H9 (cell line): ENCODE data around the gene CLEC20A. TPM values are rescaled to one million over a fixed set of nuclear protein-coding genes. Genes with fewer than 3 reads are reported as not detected.
A peak's percentile ranks its signal among the peaks of the same experiment; 100 is the strongest.

ENCODE experiments used
- DNase-seq: peaks from one replicate; pipeline ENCODE4 v3.0.0-alpha.2; 2017
- H2AFZ ChIP-seq: one replicate; pipeline ENCODE4 v1.6.1; 2013; ENCODE audit warnings: mild to moderate bottlenecking, low read length, control low read depth, moderate library complexity
- H2AK5ac ChIP-seq: 2 replicates; pipeline ENCODE4 v1.6.1; 2013; ENCODE audit warnings: low read length, control low read depth, mixed read lengths; ENCODE audit not compliant: insufficient read length
- H2BK120ac ChIP-seq: one replicate; pipeline ENCODE4 v1.6.1; 2013; ENCODE audit warnings: low read depth, mild to moderate bottlenecking, low read length, control low read depth, inconsistent platforms; ENCODE audit not compliant: poor library complexity, severe bottlenecking
- H2BK12ac ChIP-seq: 2 replicates; pipeline ENCODE4 v1.6.1; 2013; ENCODE audit warnings: low read length, control low read depth, mixed read lengths, low read depth; ENCODE audit not compliant: insufficient read length
- H2BK15ac ChIP-seq: 2 replicates; pipeline ENCODE4 v1.6.1; 2013; ENCODE audit warnings: low read depth, low read length, control low read depth
- H2BK20ac ChIP-seq: one replicate; pipeline ENCODE4 v1.6.1; 2013; ENCODE audit warnings: low read depth, mild to moderate bottlenecking, low read length, control low read depth, inconsistent platforms; ENCODE audit not compliant: poor library complexity, severe bottlenecking
- H2BK5ac ChIP-seq: 2 replicates; pipeline ENCODE4 v1.6.1; 2013; ENCODE audit warnings: low read length, control low read depth, mixed read lengths; ENCODE audit not compliant: insufficient read length
- H3K14ac ChIP-seq: 2 replicates; pipeline ENCODE4 v1.6.1; 2013; ENCODE audit warnings: low read length, control low read depth; ENCODE audit not compliant: insufficient read depth
- H3K18ac ChIP-seq: 2 replicates; pipeline ENCODE4 v1.6.1; 2013; ENCODE audit warnings: low read depth, mild to moderate bottlenecking, mixed read lengths, low read length, control low read depth; ENCODE audit not compliant: insufficient read length
- H3K23ac ChIP-seq: 2 replicates; pipeline ENCODE4 v1.6.1; 2013; ENCODE audit warnings: low read length, control low read depth, mixed read lengths, low read depth; ENCODE audit not compliant: insufficient read length
- H3K23me2 ChIP-seq: 2 replicates; pipeline ENCODE4 v1.6.1; 2013; ENCODE audit warnings: low read depth, mild to moderate bottlenecking, mixed read lengths, low read length, control low read depth; ENCODE audit not compliant: insufficient read length, poor library complexity, severe bottlenecking
- H3K27ac ChIP-seq: 2 replicates; pipeline ENCODE4 v1.5.1; 2013; ENCODE audit warnings: low read length, control low read depth, mixed read lengths, low read depth; ENCODE audit not compliant: insufficient read length
- H3K27me3 ChIP-seq: 2 replicates; pipeline ENCODE4 v1.6.1; 2013; ENCODE audit warnings: low read length, control low read depth, inconsistent platforms; ENCODE audit not compliant: insufficient read depth
- H3K4ac ChIP-seq: 2 replicates; pipeline ENCODE4 v1.6.1; 2013; ENCODE audit warnings: low read depth, mild to moderate bottlenecking, control low read depth, inconsistent platforms, low read length, moderate library complexity
- H3K4me1 ChIP-seq: 2 replicates; pipeline ENCODE4 v1.6.1; 2013; ENCODE audit warnings: low read length, control low read depth, inconsistent platforms; ENCODE audit not compliant: insufficient read depth
- H3K4me2 ChIP-seq: 2 replicates; pipeline ENCODE4 v1.6.1; 2013; ENCODE audit warnings: low read length, control low read depth, mixed read lengths; ENCODE audit not compliant: insufficient read length, insufficient read depth
- H3K56ac ChIP-seq: 2 replicates; pipeline ENCODE4 v1.6.1; 2013; ENCODE audit warnings: low read depth, mild to moderate bottlenecking, mixed read lengths, low read length, control low read depth; ENCODE audit not compliant: insufficient read length
- H3K79me1 ChIP-seq: 2 replicates; pipeline ENCODE4 v1.6.1; 2013; ENCODE audit warnings: low read depth, mild to moderate bottlenecking, moderate library complexity, low read length, control low read depth, inconsistent platforms; ENCODE audit not compliant: insufficient read depth, poor library complexity, severe bottlenecking
- H3K79me2 ChIP-seq: 2 replicates; pipeline ENCODE4 v1.6.1; 2013; ENCODE audit warnings: low read length, control low read depth, inconsistent platforms; ENCODE audit not compliant: insufficient read depth
- H3K9ac ChIP-seq: 2 replicates; pipeline ENCODE4 v1.6.1; 2013; ENCODE audit warnings: low read length, control low read depth, mixed read lengths; ENCODE audit not compliant: insufficient read length; ENCODE audit errors: extremely low read depth
- H3K9me3 ChIP-seq: one replicate; pipeline ENCODE4 v1.6.1; 2013; ENCODE audit warnings: low read depth, low read length, inconsistent platforms; ENCODE audit not compliant: control insufficient read depth
- H3T11ph ChIP-seq: one replicate; pipeline ENCODE4 v1.6.1; 2013; ENCODE audit warnings: mild to moderate bottlenecking, low read length, control low read depth, inconsistent platforms
- H4K20me1 ChIP-seq: one replicate; pipeline ENCODE4 v1.6.1; 2013; ENCODE audit not compliant: control insufficient read depth, insufficient read length, insufficient read depth
- H4K5ac ChIP-seq: 2 replicates; pipeline ENCODE4 v1.6.1; 2013; ENCODE audit warnings: low read depth, mild to moderate bottlenecking, mixed read lengths, low read length, control low read depth; ENCODE audit not compliant: insufficient read length
- H4K8ac ChIP-seq: replicated peaks from 2 replicates; pipeline ENCODE4 v1.6.1; 2013; ENCODE audit warnings: low read length, control low read depth, mixed read lengths, low read depth; ENCODE audit not compliant: insufficient read length
- H4K91ac ChIP-seq: 2 replicates; pipeline ENCODE4 v1.6.1; 2013; ENCODE audit warnings: low read depth, mild to moderate bottlenecking, moderate library complexity, mixed read lengths, low read length, control low read depth; ENCODE audit not compliant: insufficient read length
- H3K27ac Mint-ChIP-seq, 3 experiments: 2 replicates in 2 of 3; 3 replicates in 1 of 3; pipeline ENCODE4 v1.8.0; 2020 to 2021; ENCODE audit warnings: mixed read lengths in 3 of 3, mild to moderate bottlenecking in 1 of 3, moderate library complexity in 1 of 3
- H3K27me3 Mint-ChIP-seq: 2 replicates; pipeline ENCODE4 v1.8.0; 2021; ENCODE audit warnings: low read depth, mild to moderate bottlenecking, moderate library complexity, mixed read lengths
- H3K36me3 Mint-ChIP-seq, 3 experiments: 2 replicates in 2 of 3; 3 replicates in 1 of 3; pipeline ENCODE4 v1.8.0; 2020 to 2021; ENCODE audit warnings: low read depth in 3 of 3, mixed read lengths in 3 of 3; ENCODE audit not compliant: insufficient read depth in 1 of 3
- H3K4me1 Mint-ChIP-seq, 2 experiments: 2 replicates each; pipeline ENCODE4 v1.8.0; 2020; ENCODE audit warnings: mixed read lengths in 2 of 2
- H3K4me3 Mint-ChIP-seq, 2 experiments: 2 replicates in 1 of 2; 3 replicates in 1 of 2; pipeline ENCODE4 v1.8.0; 2020 to 2021; ENCODE audit warnings: mild to moderate bottlenecking in 2 of 2, mixed read lengths in 2 of 2, moderate library complexity in 1 of 2
- H3K9me3 Mint-ChIP-seq, 2 experiments: 2 replicates in 1 of 2; 3 replicates in 1 of 2; pipeline ENCODE4 v1.8.0; 2020; ENCODE audit warnings: mild to moderate bottlenecking in 2 of 2, mixed read lengths in 2 of 2, moderate library complexity in 1 of 2
- CTCF ChIP-seq: fragments of 200-600 bp; sonication (generic); conservative IDR thresholded peaks from 3 replicates; pipeline ENCODE4 v1.8.0; 2021; ENCODE audit warnings: antibody characterized with exemption, mild to moderate bottlenecking
- WGBS: extraction: QIAGEN DNeasy Blood & Tissue Kit; methylation state at CpG from one replicate; pipeline ENCODE4 v1.1.7; 2013; ENCODE audit warnings: missing lambda C conversion rate, low lambda C conversion rate, mixed read lengths; ENCODE audit not compliant: insufficient read length; ENCODE audit errors: extremely low coverage; 5-methylcytosine and 5-hydroxymethylcytosine counted together
- total RNA-seq: library from RNA; stranded (reverse); gene quantifications from 2 replicates; pipeline ENCODE4 v1.2.1, GENCODE V29; 2021

Gene CLEC20A
- total RNA-seq, 1 experiment from 2014 or later, result not detected

DNA sequence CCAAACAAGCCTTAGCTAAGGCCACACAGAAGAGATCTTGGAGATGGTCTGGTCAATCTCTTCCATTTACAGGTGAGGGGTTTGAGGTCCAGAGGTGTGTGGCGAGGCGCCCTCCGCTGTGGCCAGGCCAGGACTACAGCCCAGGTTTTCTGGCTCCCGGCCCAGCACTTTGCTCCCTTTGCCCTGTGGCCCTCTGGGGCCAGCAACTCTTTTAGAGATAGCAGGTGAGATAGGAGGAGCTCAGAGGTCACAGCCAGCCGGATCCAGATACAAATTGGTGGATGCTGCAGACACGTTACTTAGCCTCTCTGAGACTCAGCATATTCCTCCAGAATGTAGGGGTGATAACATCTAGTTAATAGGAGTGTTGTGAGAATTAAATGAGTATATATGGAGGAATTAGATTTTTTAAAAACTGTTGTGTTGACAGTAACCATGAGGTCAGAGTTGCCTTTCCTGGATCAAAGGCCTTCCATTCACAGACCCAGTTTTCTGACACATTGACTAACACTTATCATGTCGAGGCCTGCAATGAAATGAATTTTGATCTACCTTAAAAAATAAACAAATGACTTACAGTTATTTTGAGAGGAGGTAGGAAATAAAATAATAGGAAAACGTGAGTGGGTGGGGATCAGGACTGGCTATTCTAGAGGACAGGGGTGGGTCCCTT, 32.7 kb upstream of the CLEC20A start:
- Histone ChIP-seq H3K27me3 (no peaks in the 10 kb centered on the region), H3K79me2 (no peaks in the 10 kb centered on the region), H3T11ph (no peak overlapping the region), H3K9me3 (no peaks in the 10 kb centered on the region), H4K91ac (no peak overlapping the region), H2BK12ac (no peak overlapping the region), H2AFZ (no peak overlapping the region), H3K27ac (no peak overlapping the region), H3K18ac (no peak overlapping the region), H3K23ac (no peak overlapping the region), H4K5ac (no peak overlapping the region), H2BK120ac (no peak overlapping the region), H2AK5ac (no peak overlapping the region), H3K14ac (no peak overlapping the region), H4K8ac (no peak overlapping the region), H3K56ac (no peak overlapping the region), H3K4me2 (no peak overlapping the region), H2BK5ac (no peak overlapping the region), H2BK15ac (no peak overlapping the region), H3K9ac (no peak overlapping the region), H4K20me1 (no peaks in the 10 kb centered on the region), H3K4ac (no peak overlapping the region), H2BK20ac (no peak overlapping the region), H3K23me2 (peaks cover 2% of the 10 kb centered on the region), H3K4me1 (no peaks in the 10 kb centered on the region), H3K79me1 (no peaks in the 10 kb centered on the region)
- TF ChIP-seq CTCF, result peak; percentile 35; the same call in 1 of the 3 replicates
- peak; percentile 56 for DNase-seq
- no peak overlapping the region; a peak in 1 of 7 replicates for H3K27ac Mint-ChIP-seq
- no peak overlapping the region for H3K4me3 Mint-ChIP-seq
- no CpG with 5 or more reads among the region's 8 CpGs for WGBS
- no peaks in the 10 kb centered on the region for H3K36me3 Mint-ChIP-seq
- peaks cover 0 to 5% of the 10 kb centered on the region in 2 experiments; a peak in 2 of 4 replicates for H3K4me1 Mint-ChIP-seq
- no peaks in the 10 kb centered on the region; the same call in none of the 2 replicates for H3K27me3 Mint-ChIP-seq
- no peaks in the 10 kb centered on the region for H3K9me3 Mint-ChIP-seq
